ENCODE results near the gene AGPAT3.

DNA sequence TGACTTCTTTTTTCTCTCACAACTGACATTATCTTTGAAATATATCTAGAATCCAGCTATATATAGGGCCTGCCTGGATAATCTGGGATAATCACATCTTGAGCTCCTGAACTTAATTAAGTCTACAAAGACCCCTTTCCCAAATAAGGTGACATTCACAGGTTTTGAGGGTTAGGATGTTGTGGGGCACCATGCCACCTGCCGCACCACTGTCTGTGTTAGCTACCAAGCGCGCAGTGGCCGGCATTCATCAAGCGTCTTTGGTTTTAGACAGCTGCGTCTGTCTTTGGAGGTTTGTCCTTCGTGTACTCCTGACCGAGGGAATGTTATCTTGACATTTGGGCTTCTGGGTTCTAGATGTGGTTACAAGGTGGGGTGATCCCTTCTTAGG is 154.5 kb downstream of the AGPAT3 start:
- TF ChIP-seq, protein P1, sequence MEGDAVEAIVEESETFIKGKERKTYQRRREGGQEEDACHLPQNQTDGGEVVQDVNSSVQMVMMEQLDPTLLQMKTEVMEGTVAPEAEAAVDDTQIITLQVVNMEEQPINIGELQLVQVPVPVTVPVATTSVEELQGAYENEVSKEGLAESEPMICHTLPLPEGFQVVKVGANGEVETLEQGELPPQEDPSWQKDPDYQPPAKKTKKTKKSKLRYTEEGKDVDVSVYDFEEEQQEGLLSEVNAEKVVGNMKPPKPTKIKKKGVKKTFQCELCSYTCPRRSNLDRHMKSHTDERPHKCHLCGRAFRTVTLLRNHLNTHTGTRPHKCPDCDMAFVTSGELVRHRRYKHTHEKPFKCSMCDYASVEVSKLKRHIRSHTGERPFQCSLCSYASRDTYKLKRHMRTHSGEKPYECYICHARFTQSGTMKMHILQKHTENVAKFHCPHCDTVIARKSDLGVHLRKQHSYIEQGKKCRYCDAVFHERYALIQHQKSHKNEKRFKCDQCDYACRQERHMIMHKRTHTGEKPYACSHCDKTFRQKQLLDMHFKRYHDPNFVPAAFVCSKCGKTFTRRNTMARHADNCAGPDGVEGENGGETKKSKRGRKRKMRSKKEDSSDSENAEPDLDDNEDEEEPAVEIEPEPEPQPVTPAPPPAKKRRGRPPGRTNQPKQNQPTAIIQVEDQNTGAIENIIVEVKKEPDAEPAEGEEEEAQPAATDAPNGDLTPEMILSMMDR (IDR thresholded peaks at IDR 0.05; ENCODE audit: low read depth, low read length, poor library complexity, severe bottlenecking) = no peak
- no peak for TF ChIP-seq EZH2phosphoT487 (IDR thresholded peaks at IDR 0.05; ENCODE audit: borderline replicate concordance, low read length)
